Peyer's patch (tissue), 4 donors: ENCODE results near the gene TSPAN18.

Experiments
- CTCF ChIP-seq, 6 experiments: fragments of 450-650 bp in 4 of 6; fragments of 200-600 bp in 2 of 6; sonication (generic) in 1 of 6; IDR thresholded peaks; one replicate each; pipeline ENCODE4 v1.5.1; 2017 to 2019; ENCODE audit warnings: antibody characterized with exemption in 6 of 6, mild to moderate bottlenecking in 3 of 6, moderate library complexity in 1 of 6
- POLR2A ChIP-seq, 2 donors: fragments of 450-650 bp; IDR thresholded peaks; one replicate each; pipeline ENCODE4 v1.5.1; 2017; ENCODE audit warnings: antibody characterized with exemption in 2 of 2, mild to moderate bottlenecking in 2 of 2, moderate library complexity in 2 of 2

DNA sequence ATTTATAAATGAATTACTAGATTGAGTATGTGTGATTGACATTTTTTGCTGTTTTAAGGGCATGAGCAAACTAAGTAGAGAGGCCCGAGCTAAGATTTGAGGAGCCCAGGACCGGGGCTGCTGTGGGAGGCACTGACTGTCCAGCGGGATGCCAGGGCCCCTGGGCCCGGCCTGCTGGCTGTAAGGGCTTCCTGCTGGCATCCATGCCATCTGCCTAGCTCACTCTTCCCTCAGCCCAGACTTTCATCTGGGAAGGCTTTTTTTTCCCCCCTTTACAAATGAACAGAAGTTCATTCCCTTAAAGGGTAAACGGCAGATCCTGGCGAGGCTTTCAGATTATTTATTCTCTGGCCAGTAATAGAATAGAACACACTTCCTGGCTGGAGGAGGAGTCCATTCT is 239.9 kb downstream of the TSPAN18 start:
- TF ChIP-seq POLR2A (IDR thresholded peaks at IDR 0.05) = no peak
- no peak for TF ChIP-seq CTCF (IDR thresholded peaks at IDR 0.05)
